Measurements from ENCODE around the gene SNRPB. TPM values are rescaled to one million over a fixed set of nuclear protein-coding genes. Genes with fewer than 3 reads are reported as not detected.
"Not testable (repeated sequence)": the region's sequence is repeated elsewhere in the genome, so short reads cannot be mapped to it uniquely, and the experiment has no call there.

SNRPB gene
- 328 and 356 TPM in 2 replicates for total RNA-seq

GRCh38 chr20:2470423-2471193 is at the start of gene SNRPB:
TSS of gene SNRPB (minus strand) at chr20:2470789. CDS start at chr20:2470690, 99 bp downstream.
- peak; percentile 98 for DNase-seq (ENCODE audit: low read depth, low spot score)

- DNase-seq (ENCODE audit: low read depth, low spot score): no peak
Measured at GRCh38 chr20:2519115-2519809, 48.7 kb upstream of the SNRPB start.

GRCh38 chr20:2518558-2518957 is 48.0 kb upstream of the SNRPB start:
- no peak for DNase-seq (ENCODE audit: low read depth, low spot score)

GRCh38 chr20:2518096-2518495 is 47.5 kb upstream of the SNRPB start:
- no peak for DNase-seq (ENCODE audit: low read depth, low spot score)

GRCh38 chr20:2516399-2516798 is 45.8 kb upstream of the SNRPB start:
- DNase-seq (ENCODE audit: low read depth, low spot score): no peak

GRCh38 chr20:2515203-2515602 is 44.6 kb upstream of the SNRPB start:
- DNase-seq (ENCODE audit: low read depth, low spot score): no peak

GRCh38 chr20:2509794-2510193 is 39.2 kb upstream of the SNRPB start:
- DNase-seq (ENCODE audit: low read depth, low spot score): no peak

GRCh38 chr20:2509468-2509781 is 38.8 kb upstream of the SNRPB start:
- DNase-seq (ENCODE audit: low read depth, low spot score): no peak

- no peak for DNase-seq (ENCODE audit: low read depth, low spot score)
Measured at GRCh38 chr20:2508631-2509467, 38.3 kb upstream of the SNRPB start, which contains the start of gene ZNF343. TSS of gene ZNF343 (minus strand) at chr20:2508915. CDS start at chr20:2493895, 15,020 bp downstream.

- no peak for DNase-seq (ENCODE audit: low read depth, low spot score)
Measured at GRCh38 chr20:2507875-2508630, 37.5 kb upstream of the SNRPB start.

- DNase-seq (ENCODE audit: low read depth, low spot score): no peak
Measured at GRCh38 chr20:2507464-2507863, 36.9 kb upstream of the SNRPB start.

GRCh38 chr20:2506426-2506825 is 35.8 kb upstream of the SNRPB start:
- not testable (repeated sequence) for DNase-seq (ENCODE audit: low read depth, low spot score)

GRCh38 chr20:2504803-2505202 is 34.2 kb upstream of the SNRPB start:
- DNase-seq (ENCODE audit: low read depth, low spot score): not testable (repeated sequence)

- not testable (repeated sequence) for DNase-seq (ENCODE audit: low read depth, low spot score)
Measured at GRCh38 chr20:2502808-2503384, 32.3 kb upstream of the SNRPB start.

GRCh38 chr20:2485661-2486060 is 15.1 kb upstream of the SNRPB start:
- DNase-seq (ENCODE audit: low read depth, low spot score): no peak

GRCh38 chr20:2485080-2485479 is 14.5 kb upstream of the SNRPB start:
- DNase-seq (ENCODE audit: low read depth, low spot score): no peak

GRCh38 chr20:2483504-2483903 is 12.9 kb upstream of the SNRPB start:
- DNase-seq (ENCODE audit: low read depth, low spot score): no peak

- no peak for DNase-seq (ENCODE audit: low read depth, low spot score)
Measured at GRCh38 chr20:2480381-2480780, 9.8 kb upstream of the SNRPB start.

GRCh38 chr20:2476742-2477615 is 6.4 kb upstream of the SNRPB start:
- DNase-seq (ENCODE audit: low read depth, low spot score): peak; percentile 44

Measured in pulmonary artery endothelial cell (primary cell).